ENCODE data around the gene FBXO22. TPM values are rescaled to one million over a fixed set of nuclear protein-coding genes. Genes with fewer than 3 reads are reported as not detected.
"Not testable (repeated sequence)": the region's sequence is repeated elsewhere in the genome, so short reads cannot be mapped to it uniquely, and the experiment has no call there.

FBXO22 gene
- total and polyA plus RNA-seq, 2 of the 13 experiments (the other 11 are each of a cell fraction or from before 2014, with no cell fraction given): 45.7 to 112 TPM

- H3K4me3 ChIP-seq (replicated peaks in 1 of 3; ENCODE audit: insufficient read depth in 1 of 3, low read depth in 2 of 3, low read length in 3 of 3); H2AFZ ChIP-seq (ENCODE audit: low read length); H3K27ac ChIP-seq (ENCODE audit: extremely low read length, insufficient read depth, low read length); H3K4me2 ChIP-seq (ENCODE audit: low read depth, low read length); CTCF ChIA-PET (ENCODE audit: low intra/inter-chr PET ratio, low total read pairs); POLR2A ChIA-PET; FAIRE-seq; DNase-seq (ENCODE audit: low spot score); H3K4me1 ChIP-seq (ENCODE audit: insufficient read depth, low read length); H4K20me1 ChIP-seq (ENCODE audit: insufficient read depth, low read length); H3K9ac ChIP-seq (ENCODE audit: insufficient read depth, low read depth, low read length); in situ Hi-C loops (cut with HindIII; ENCODE audit: extremely low pct_ligation_motif_present, low pct_unique_long_range_greater_than_20kb); H3K79me2 ChIP-seq (ENCODE audit: insufficient read depth, low read length); H3K9me3 ChIP-seq (ENCODE audit: low read length); ATAC-seq; intact Hi-C loops (cut with micrococcal nuclease; ENCODE audit: unreplicated experiment); BruUV-seq (replicated peaks); H3K27me3 ChIP-seq (ENCODE audit: control insufficient read depth in 1 of 2, insufficient read depth in 2 of 2, low read length in 2 of 2): not testable (repeated sequence)
- H3K36me3 ChIP-seq (replicated peaks in 1 of 2; ENCODE audit: control insufficient read depth in 1 of 2, insufficient read depth in 2 of 2, low read length in 2 of 2): peaks cover 8 to 37% of the 10 kb centered on the region in 2 experiments
- WGBS (ENCODE audit: low lambda C conversion rate): 87% methylated on average over 1 of the region's 1 CpG
Measured at GRCh38 chr15:75871589-75871988, 32.1 kb upstream of the FBXO22 start.

DNA sequence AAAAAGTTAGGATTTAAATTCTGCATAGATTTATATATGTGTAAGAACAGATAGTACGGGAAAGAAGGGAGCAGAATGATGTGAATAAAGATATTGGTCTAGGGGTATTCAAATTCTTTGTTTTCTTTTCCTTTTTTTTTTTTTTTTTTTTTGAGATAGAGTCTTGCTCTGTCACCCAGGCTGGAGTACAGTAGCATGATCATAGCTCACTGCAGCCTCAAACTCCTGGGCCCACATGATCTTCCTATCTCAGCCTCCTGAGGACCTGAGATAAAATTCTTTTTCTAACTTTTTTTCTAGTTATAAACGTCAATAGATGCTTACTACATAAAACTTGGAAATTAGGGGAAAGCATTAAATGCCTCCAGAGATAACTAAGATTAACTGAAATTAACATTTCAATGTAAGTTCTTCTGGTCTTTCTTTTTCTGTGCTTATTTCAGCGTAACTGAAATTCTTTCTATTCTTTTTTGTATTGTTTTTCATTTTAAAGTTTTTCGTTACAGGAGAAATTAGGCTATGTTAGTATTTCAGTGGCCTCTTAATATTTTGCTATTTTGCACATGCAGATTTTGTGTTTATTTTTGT lies 31.2 kb upstream of the FBXO22 start:
- H3K4me3 ChIP-seq (replicated peaks in 1 of 3; ENCODE audit: insufficient read depth in 1 of 3, low read depth in 2 of 3, low read length in 3 of 3): no peak overlapping the region
- no peak overlapping the region for H3K27ac ChIP-seq (ENCODE audit: extremely low read length, insufficient read depth, low read length)
- peaks cover 9 to 31% of the 10 kb centered on the region in 2 experiments for H3K36me3 ChIP-seq (replicated peaks in 1 of 2; ENCODE audit: control insufficient read depth in 1 of 2, insufficient read depth in 2 of 2, low read length in 2 of 2)
- H4K20me1 ChIP-seq (ENCODE audit: insufficient read depth, low read length): no peaks in the 10 kb centered on the region; the same call in 1 of the 2 replicates
- H2AFZ ChIP-seq (ENCODE audit: low read length): no peak overlapping the region
- no peaks in the 10 kb centered on the region for H3K79me2 ChIP-seq (ENCODE audit: insufficient read depth, low read length)
- DNase-seq (ENCODE audit: low spot score) (no peak), FAIRE-seq (no peak), ATAC-seq (no peak)
- no peaks in the 10 kb centered on the region for H3K4me1 ChIP-seq (ENCODE audit: insufficient read depth, low read length)
- H3K4me2 ChIP-seq (ENCODE audit: low read depth, low read length): no peak overlapping the region
- no peaks in the 10 kb centered on the region for H3K27me3 ChIP-seq (ENCODE audit: control insufficient read depth in 1 of 2, insufficient read depth in 2 of 2, low read length in 2 of 2)
- no peaks in the 10 kb centered on the region for H3K9me3 ChIP-seq (ENCODE audit: low read length)
- 95% methylated on average over 4 of the region's 4 CpGs for WGBS (ENCODE audit: low lambda C conversion rate)
- BruUV-seq (replicated peaks): no TSS peak
- intact Hi-C loops (cut with micrococcal nuclease; ENCODE audit: unreplicated experiment): no loop called here
- CTCF ChIA-PET (ENCODE audit: low intra/inter-chr PET ratio, low total read pairs): no interaction called here
- TF ChIP-seq, protein P1, sequence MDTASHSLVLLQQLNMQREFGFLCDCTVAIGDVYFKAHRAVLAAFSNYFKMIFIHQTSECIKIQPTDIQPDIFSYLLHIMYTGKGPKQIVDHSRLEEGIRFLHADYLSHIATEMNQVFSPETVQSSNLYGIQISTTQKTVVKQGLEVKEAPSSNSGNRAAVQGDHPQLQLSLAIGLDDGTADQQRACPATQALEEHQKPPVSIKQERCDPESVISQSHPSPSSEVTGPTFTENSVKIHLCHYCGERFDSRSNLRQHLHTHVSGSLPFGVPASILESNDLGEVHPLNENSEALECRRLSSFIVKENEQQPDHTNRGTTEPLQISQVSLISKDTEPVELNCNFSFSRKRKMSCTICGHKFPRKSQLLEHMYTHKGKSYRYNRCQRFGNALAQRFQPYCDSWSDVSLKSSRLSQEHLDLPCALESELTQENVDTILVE (CRISPR knock-in tag; IDR thresholded peaks at IDR 0.05): no peak
- no peak overlapping the region for H3K9ac ChIP-seq (ENCODE audit: insufficient read depth, low read depth, low read length)
- POLR2A ChIA-PET: no interaction called here
- in situ Hi-C loops (cut with HindIII; ENCODE audit: extremely low pct_ligation_motif_present, low pct_unique_long_range_greater_than_20kb): no loop called here

All from HepG2 (cell line).